Astrocyte (in vitro differentiated cells and primary cell): ENCODE results near the gene ARHGAP6.

Experiments used
- EZH2 ChIP-seq: IDR thresholded peaks from 2 replicates; pipeline ENCODE4 v1.6.1; 2012; ENCODE audit warnings: mild to moderate bottlenecking, low read length, inconsistent platforms; ENCODE audit not compliant: insufficient read depth
- TF ChIP-seq, protein P1 (sequence below): IDR thresholded peaks from 2 replicates; pipeline ENCODE4 v1.5.1; 2011; ENCODE audit warnings: low read depth, mild to moderate bottlenecking, inconsistent platforms, low read length, moderate library complexity; ENCODE audit not compliant: insufficient read depth

DNA sequence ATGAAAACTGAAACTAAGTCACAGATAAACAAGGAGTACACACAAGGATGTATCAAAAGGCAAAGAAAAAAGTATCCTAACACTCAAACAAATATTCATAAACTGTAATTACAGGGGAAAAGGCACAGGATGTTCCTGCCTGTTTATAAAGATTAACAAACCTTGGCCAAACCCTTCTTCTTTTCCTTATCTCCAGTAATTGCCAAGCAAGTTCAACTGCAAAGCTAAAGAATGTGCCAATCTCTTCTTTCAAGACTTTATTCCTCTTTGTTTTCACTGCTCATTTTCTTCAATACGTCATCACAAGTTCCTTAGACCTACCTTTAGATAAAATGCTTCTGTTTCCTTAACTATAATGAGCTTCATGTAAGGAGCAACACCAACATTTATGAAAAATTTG lies 201.3 kb downstream of the ARHGAP6 start:
- TF ChIP-seq, protein P1, sequence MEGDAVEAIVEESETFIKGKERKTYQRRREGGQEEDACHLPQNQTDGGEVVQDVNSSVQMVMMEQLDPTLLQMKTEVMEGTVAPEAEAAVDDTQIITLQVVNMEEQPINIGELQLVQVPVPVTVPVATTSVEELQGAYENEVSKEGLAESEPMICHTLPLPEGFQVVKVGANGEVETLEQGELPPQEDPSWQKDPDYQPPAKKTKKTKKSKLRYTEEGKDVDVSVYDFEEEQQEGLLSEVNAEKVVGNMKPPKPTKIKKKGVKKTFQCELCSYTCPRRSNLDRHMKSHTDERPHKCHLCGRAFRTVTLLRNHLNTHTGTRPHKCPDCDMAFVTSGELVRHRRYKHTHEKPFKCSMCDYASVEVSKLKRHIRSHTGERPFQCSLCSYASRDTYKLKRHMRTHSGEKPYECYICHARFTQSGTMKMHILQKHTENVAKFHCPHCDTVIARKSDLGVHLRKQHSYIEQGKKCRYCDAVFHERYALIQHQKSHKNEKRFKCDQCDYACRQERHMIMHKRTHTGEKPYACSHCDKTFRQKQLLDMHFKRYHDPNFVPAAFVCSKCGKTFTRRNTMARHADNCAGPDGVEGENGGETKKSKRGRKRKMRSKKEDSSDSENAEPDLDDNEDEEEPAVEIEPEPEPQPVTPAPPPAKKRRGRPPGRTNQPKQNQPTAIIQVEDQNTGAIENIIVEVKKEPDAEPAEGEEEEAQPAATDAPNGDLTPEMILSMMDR = no peak
- no peak for TF ChIP-seq EZH2
